ENCODE data around the gene NFKB1.

Gene NFKB1

GRCh38 chr4:102497986-102498385 lies 3.2 kb upstream of the NFKB1 start:
- H3K4me3 ChIP-seq (replicated peaks; ENCODE audit: low read depth, low read length) = no peak overlapping the region
- no peak for DNase-seq (ENCODE audit: low read depth)
- TF ChIP-seq, protein P1, sequence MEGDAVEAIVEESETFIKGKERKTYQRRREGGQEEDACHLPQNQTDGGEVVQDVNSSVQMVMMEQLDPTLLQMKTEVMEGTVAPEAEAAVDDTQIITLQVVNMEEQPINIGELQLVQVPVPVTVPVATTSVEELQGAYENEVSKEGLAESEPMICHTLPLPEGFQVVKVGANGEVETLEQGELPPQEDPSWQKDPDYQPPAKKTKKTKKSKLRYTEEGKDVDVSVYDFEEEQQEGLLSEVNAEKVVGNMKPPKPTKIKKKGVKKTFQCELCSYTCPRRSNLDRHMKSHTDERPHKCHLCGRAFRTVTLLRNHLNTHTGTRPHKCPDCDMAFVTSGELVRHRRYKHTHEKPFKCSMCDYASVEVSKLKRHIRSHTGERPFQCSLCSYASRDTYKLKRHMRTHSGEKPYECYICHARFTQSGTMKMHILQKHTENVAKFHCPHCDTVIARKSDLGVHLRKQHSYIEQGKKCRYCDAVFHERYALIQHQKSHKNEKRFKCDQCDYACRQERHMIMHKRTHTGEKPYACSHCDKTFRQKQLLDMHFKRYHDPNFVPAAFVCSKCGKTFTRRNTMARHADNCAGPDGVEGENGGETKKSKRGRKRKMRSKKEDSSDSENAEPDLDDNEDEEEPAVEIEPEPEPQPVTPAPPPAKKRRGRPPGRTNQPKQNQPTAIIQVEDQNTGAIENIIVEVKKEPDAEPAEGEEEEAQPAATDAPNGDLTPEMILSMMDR (IDR thresholded peaks at IDR 0.05; ENCODE audit: low read length, missing control alignments) = no peak

DNA sequence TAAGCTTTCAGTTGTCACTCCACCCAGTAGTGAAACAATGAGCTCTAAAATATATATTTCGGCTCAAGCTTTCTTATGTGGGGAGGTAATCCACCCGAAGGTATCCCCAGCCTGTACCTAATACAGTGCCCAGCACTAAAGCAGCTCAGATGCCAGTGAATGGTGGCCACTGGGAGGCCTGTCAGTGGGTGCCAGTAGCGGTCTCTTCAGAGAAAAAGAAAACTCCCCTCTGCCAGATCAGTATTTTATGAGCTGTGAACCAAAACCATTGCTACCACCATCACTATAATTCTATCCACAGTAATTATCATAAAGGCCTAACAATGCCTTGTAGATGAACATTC lies 835 bp upstream of the NFKB1 start:
- TF ChIP-seq, protein P1 (IDR thresholded peaks at IDR 0.05; ENCODE audit: low read length, missing control alignments) = no peak
- no peak for DNase-seq (ENCODE audit: low read depth)
- H3K4me3 ChIP-seq (replicated peaks; ENCODE audit: low read depth, low read length) = peak overlapping the region; percentile 84

- DNase-seq (ENCODE audit: low read depth) = no peak
- TF ChIP-seq, protein P1 (IDR thresholded peaks at IDR 0.05; ENCODE audit: low read length, missing control alignments) = no peak
- peak overlapping the region; percentile 84 for H3K4me3 ChIP-seq (replicated peaks; ENCODE audit: low read depth, low read length)
These were observed 213 bp downstream of the NFKB1 start for GRCh38 chr4:102501447-102501696.

- TF ChIP-seq, protein P1 (IDR thresholded peaks at IDR 0.05; ENCODE audit: low read length, missing control alignments) = no peak
- DNase-seq (ENCODE audit: low read depth) = no peak
- H3K4me3 ChIP-seq (replicated peaks; ENCODE audit: low read depth, low read length) = peak overlapping the region; percentile 84
These were observed 1.3 kb downstream of the NFKB1 start for GRCh38 chr4:102502543-102502818.

DNA sequence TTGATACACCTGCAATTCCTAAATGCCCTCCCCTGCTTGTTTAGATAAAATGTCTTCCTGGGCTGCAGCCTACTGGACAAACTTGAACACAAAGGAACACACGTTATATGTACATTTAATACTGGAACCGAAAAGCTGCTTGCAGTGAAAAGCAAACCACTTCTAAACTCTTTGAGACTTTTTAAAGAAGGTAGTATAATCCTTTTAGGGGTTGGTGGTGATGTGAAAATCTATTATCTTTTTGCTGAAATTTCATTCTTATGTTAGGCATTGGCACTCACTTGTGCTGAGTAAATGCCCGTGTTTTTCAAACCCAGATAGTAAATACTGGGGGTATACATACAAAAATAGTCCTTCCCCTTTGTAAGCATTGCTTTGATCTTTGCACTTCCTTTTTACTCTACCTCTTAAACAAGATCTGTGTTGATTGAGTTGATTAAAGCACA lies 2.2 kb downstream of the NFKB1 start:
- DNase-seq (ENCODE audit: low read depth) = no peak
- TF ChIP-seq, protein P1 (IDR thresholded peaks at IDR 0.05; ENCODE audit: low read length, missing control alignments) = no peak
- peak overlapping the region; percentile 84 for H3K4me3 ChIP-seq (replicated peaks; ENCODE audit: low read depth, low read length)

GRCh38 chr4:102503831-102504786 lies 3.0 kb downstream of the NFKB1 start:
- TF ChIP-seq, protein P1 (IDR thresholded peaks at IDR 0.05; ENCODE audit: low read length, missing control alignments) = no peak
- H3K4me3 ChIP-seq (replicated peaks; ENCODE audit: low read depth, low read length) = peak overlapping the region; percentile 84

DNA sequence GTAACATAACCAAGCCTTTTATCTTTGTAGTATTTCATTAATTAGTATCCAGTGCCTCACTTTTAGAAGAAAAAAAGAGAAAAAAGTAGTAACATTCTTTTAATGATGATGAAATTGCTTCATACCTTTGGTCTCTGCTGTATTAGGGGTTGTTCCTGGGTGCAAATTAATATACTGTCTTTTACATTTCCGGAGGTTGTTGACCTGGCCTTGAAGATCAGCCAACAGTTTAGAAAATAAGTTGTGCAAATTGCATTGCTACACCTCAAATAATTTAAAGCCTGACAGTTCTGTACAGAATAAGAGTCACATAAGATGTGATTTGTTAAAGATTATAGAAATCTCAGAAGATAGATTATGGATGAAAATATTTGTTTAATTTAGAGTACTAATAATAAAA lies 3.8 kb downstream of the NFKB1 start:
- peak overlapping the region; percentile 84 for H3K4me3 ChIP-seq (replicated peaks; ENCODE audit: low read depth, low read length)
- TF ChIP-seq, protein P1 (IDR thresholded peaks at IDR 0.05; ENCODE audit: low read length, missing control alignments) = no peak

More at GRCh38 chr4:102503831-102504786, 3.0 kb downstream of the NFKB1 start:
- DNase-seq (ENCODE audit: low read depth) = no peak

More for the DNA sequence above, 3.8 kb downstream of the NFKB1 start:
- no peak for DNase-seq (ENCODE audit: low read depth)

All from fibroblast of pulmonary artery (primary cell).